GM12801 (cell line): ENCODE data around the gene HELLS.

Source experiments
- CTCF ChIP-seq: IDR thresholded peaks from one replicate; pipeline ENCODE4 v1.5.1; 2011; ENCODE audit warnings: control low read depth; ENCODE audit not compliant: insufficient read length; ENCODE audit errors: extremely low read depth

Gene HELLS

GRCh38 chr10:94583124-94583523, 37.5 kb downstream of the HELLS start:
- no peak for TF ChIP-seq CTCF

- no peak for TF ChIP-seq CTCF
Measured at GRCh38 chr10:94591461-94592205, 46.0 kb downstream of the HELLS start.

- TF ChIP-seq CTCF = no peak
Measured at GRCh38 chr10:94602729-94603515, 57.3 kb downstream of the HELLS start.

- TF ChIP-seq CTCF = no peak
Measured at GRCh38 chr10:94607111-94607510, 61.5 kb downstream of the HELLS start.

- no peak for TF ChIP-seq CTCF
Measured at GRCh38 chr10:94608559-94608958, 63.0 kb downstream of the HELLS start.

- no peak for TF ChIP-seq CTCF
Measured at GRCh38 chr10:94614558-94614957, 69.0 kb downstream of the HELLS start.

GRCh38 chr10:94617389-94617944, 71.9 kb downstream of the HELLS start:
- TF ChIP-seq CTCF = no peak
